ENCODE data around the gene POR.
"Not testable (repeated sequence)": the region's sequence is repeated elsewhere in the genome, so short reads cannot be mapped to it uniquely, and the experiment has no call there.

POR gene

DNA sequence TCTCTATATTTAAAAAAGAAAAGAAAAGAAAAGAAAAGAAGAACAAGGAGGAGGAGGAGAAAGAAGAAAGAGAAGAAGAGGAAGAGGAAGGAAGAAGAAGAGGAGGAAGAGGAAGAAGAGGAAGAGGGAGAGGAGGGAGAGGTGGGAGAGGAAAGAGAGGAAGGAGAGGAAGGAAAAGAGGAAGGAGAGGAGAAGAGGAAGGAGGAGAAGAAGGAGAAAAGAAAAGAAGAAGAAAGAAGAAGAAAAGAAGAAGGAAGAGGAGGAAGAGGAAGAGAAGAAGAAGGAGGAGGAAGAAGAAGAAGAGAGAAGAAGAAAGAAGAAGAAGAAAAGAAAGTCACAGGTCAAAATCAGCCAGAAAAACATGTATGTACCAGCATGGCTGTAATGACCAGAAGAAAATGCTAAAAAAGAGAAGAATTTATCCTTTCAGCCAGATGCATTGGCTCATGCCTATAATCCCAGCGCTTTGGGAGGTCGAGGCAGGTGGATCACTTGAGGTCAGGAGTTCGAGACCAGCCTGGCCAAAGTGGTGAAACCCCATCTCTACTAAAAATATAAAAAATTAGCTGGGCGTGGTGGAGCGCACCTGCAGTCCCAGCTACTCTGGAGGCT, 5.3 kb upstream of the POR start:
- H3K4me1 ChIP-seq (ENCODE audit: insufficient read depth, low read length, severe bottlenecking), result peaks cover 7% of the 10 kb centered on the region
- peaks cover 3% of the 10 kb centered on the region; the same call in 1 of the 2 replicates for H3K27me3 ChIP-seq (ENCODE audit: insufficient read depth, low read length)
- no peak overlapping the region for H3K4me3 ChIP-seq (ENCODE audit: low read depth, low read length, poor library complexity, severe bottlenecking)
- no peak overlapping the region for H3K27ac ChIP-seq (ENCODE audit: low read depth, low read length, poor library complexity, severe bottlenecking)
- no peaks in the 10 kb centered on the region for H3K9me3 ChIP-seq (ENCODE audit: low read length)
- H3K9ac ChIP-seq (ENCODE audit: low read length), result no peak overlapping the region
- H2AFZ ChIP-seq (ENCODE audit: low read length), result no peak overlapping the region
- TF ChIP-seq, protein P1, sequence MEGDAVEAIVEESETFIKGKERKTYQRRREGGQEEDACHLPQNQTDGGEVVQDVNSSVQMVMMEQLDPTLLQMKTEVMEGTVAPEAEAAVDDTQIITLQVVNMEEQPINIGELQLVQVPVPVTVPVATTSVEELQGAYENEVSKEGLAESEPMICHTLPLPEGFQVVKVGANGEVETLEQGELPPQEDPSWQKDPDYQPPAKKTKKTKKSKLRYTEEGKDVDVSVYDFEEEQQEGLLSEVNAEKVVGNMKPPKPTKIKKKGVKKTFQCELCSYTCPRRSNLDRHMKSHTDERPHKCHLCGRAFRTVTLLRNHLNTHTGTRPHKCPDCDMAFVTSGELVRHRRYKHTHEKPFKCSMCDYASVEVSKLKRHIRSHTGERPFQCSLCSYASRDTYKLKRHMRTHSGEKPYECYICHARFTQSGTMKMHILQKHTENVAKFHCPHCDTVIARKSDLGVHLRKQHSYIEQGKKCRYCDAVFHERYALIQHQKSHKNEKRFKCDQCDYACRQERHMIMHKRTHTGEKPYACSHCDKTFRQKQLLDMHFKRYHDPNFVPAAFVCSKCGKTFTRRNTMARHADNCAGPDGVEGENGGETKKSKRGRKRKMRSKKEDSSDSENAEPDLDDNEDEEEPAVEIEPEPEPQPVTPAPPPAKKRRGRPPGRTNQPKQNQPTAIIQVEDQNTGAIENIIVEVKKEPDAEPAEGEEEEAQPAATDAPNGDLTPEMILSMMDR (IDR thresholded peaks at IDR 0.05; ENCODE audit: low read length), result no peak
- TF ChIP-seq EZH2 (IDR thresholded peaks at IDR 0.05; ENCODE audit: borderline replicate concordance, low read length), result no peak
- no peaks in the 10 kb centered on the region for H3K36me3 ChIP-seq (ENCODE audit: insufficient read depth, low read length)
- no peaks in the 10 kb centered on the region for H4K20me1 ChIP-seq (ENCODE audit: insufficient read depth, low read length)
- no peaks in the 10 kb centered on the region for H3F3A ChIP-seq (ENCODE audit: insufficient read depth, low read length)
- no peaks in the 10 kb centered on the region for H3K79me2 ChIP-seq (ENCODE audit: insufficient read depth, low read length)
- no peaks in the 10 kb centered on the region for H3K9me2 ChIP-seq (ENCODE audit: low read depth, low read length)
- no peak overlapping the region for H3K4me2 ChIP-seq (ENCODE audit: low read length)

DNA sequence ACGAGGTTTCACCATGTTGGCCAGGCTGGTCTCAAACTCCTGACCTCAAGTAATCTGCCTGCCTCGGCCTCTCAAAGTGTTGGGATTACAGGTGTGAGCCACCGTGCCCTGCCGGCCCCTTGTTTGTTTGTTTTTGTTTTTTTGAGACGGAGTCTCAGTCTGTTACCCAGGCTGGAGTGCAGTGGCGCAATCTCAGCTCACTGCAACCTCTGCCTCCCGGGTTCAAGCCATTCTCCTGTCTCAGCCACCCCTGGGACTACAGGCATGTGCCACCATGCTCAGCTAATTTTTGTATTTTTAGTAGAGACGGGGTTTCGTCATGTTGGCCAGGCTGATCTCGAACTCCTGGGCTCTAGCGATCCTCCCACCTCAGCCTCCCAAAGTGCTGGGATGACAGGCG, 3.8 kb upstream of the POR start:
- not testable (repeated sequence) for H3K9me3 ChIP-seq (ENCODE audit: low read length); H3F3A ChIP-seq (ENCODE audit: insufficient read depth, low read length); H3K4me2 ChIP-seq (ENCODE audit: low read length); H3K9me2 ChIP-seq (ENCODE audit: low read depth, low read length); H3K4me3 ChIP-seq (ENCODE audit: low read depth, low read length, poor library complexity, severe bottlenecking); H3K79me2 ChIP-seq (ENCODE audit: insufficient read depth, low read length); H3K27me3 ChIP-seq (ENCODE audit: insufficient read depth, low read length); H3K36me3 ChIP-seq (ENCODE audit: insufficient read depth, low read length); H4K20me1 ChIP-seq (ENCODE audit: insufficient read depth, low read length); H3K9ac ChIP-seq (ENCODE audit: low read length); H2AFZ ChIP-seq (ENCODE audit: low read length); H3K27ac ChIP-seq (ENCODE audit: low read depth, low read length, poor library complexity, severe bottlenecking)
- H3K4me1 ChIP-seq (ENCODE audit: insufficient read depth, low read length, severe bottlenecking), result peaks cover 16% of the 10 kb centered on the region

DNA sequence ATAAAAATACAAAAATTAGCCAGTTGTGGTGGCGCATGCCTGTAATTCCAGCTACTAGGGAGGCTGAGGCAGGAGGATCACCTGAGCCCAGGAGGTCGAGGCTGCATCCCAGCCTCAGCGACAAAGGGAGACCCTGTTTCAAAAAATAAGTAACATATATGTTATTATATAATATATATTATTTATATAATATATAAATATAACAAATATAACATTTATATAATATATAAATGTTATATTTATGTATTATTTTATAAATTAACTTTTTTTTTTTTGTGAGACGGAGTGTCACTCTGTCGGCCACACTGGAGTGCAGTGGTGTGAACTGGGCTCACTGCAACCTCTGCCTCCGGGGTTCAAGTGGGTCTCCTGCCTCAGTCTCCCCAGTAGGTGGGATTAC, 1.5 kb upstream of the POR start:
- H3F3A ChIP-seq (ENCODE audit: insufficient read depth, low read length), result no peaks in the 10 kb centered on the region
- H4K20me1 ChIP-seq (ENCODE audit: insufficient read depth, low read length), result no peaks in the 10 kb centered on the region
- TF ChIP-seq EZH2 (IDR thresholded peaks at IDR 0.05; ENCODE audit: borderline replicate concordance, low read length), result no peak
- TF ChIP-seq, protein P1 (IDR thresholded peaks at IDR 0.05; ENCODE audit: low read length), result no peak
- no peaks in the 10 kb centered on the region for H3K9me2 ChIP-seq (ENCODE audit: low read depth, low read length)
- H3K27me3 ChIP-seq (ENCODE audit: insufficient read depth, low read length), result no peaks in the 10 kb centered on the region; the same call in 1 of the 2 replicates
- H3K9ac ChIP-seq (ENCODE audit: low read length), result no peak overlapping the region
- H3K79me2 ChIP-seq (ENCODE audit: insufficient read depth, low read length), result no peaks in the 10 kb centered on the region; the same call in 1 of the 2 replicates
- no peaks in the 10 kb centered on the region; the same call in 1 of the 2 replicates for H3K36me3 ChIP-seq (ENCODE audit: insufficient read depth, low read length)
- no peak overlapping the region for H3K4me3 ChIP-seq (ENCODE audit: low read depth, low read length, poor library complexity, severe bottlenecking)
- no peak overlapping the region for H2AFZ ChIP-seq (ENCODE audit: low read length)
- peaks cover 22% of the 10 kb centered on the region for H3K4me1 ChIP-seq (ENCODE audit: insufficient read depth, low read length, severe bottlenecking)
- H3K4me2 ChIP-seq (ENCODE audit: low read length), result no peak overlapping the region
- no peaks in the 10 kb centered on the region for H3K9me3 ChIP-seq (ENCODE audit: low read length)
- no peak overlapping the region for H3K27ac ChIP-seq (ENCODE audit: low read depth, low read length, poor library complexity, severe bottlenecking)

DNA sequence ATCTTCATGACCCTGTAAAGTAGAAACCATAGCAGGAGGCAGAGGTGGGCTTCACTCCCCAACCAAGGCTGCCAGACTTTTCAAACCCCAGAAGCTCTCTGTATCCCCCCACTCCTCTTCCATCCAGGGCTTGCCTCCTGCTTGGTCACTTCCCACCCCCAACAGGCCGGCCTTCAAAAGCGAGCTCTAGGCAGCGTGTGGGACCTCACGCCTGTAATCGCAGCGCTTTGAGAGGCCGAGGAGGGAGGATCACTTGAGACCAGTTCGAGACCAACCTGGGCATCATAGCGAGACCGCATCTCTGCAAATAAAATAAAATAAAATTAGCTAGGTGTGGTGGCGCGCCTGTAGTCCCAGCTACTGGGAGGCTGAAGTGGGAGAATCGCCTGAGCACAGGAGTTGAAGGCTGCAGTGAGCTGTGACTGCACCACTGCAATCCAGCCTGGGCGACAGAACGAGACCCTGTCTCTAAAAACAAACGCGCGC, 743 bp upstream of the POR start:
- H3K4me2 ChIP-seq (ENCODE audit: low read length), result peak overlapping the region; percentile 76
- H3K27ac ChIP-seq (ENCODE audit: low read depth, low read length, poor library complexity, severe bottlenecking), result peak overlapping the region; percentile 6
- TF ChIP-seq, protein P1 (IDR thresholded peaks at IDR 0.05; ENCODE audit: low read length), result no peak
- no peak for TF ChIP-seq EZH2 (IDR thresholded peaks at IDR 0.05; ENCODE audit: borderline replicate concordance, low read length)
- no peaks in the 10 kb centered on the region; the same call in 1 of the 2 replicates for H3K36me3 ChIP-seq (ENCODE audit: insufficient read depth, low read length)
- H2AFZ ChIP-seq (ENCODE audit: low read length), result no peak overlapping the region
- H4K20me1 ChIP-seq (ENCODE audit: insufficient read depth, low read length), result no peaks in the 10 kb centered on the region
- peak overlapping the region; percentile 78 for H3K4me3 ChIP-seq (ENCODE audit: low read depth, low read length, poor library complexity, severe bottlenecking)
- H3K27me3 ChIP-seq (ENCODE audit: insufficient read depth, low read length), result no peaks in the 10 kb centered on the region; the same call in 1 of the 2 replicates
- peaks cover 22% of the 10 kb centered on the region for H3K4me1 ChIP-seq (ENCODE audit: insufficient read depth, low read length, severe bottlenecking)
- H3K79me2 ChIP-seq (ENCODE audit: insufficient read depth, low read length), result no peaks in the 10 kb centered on the region; the same call in 1 of the 2 replicates
- H3K9me3 ChIP-seq (ENCODE audit: low read length), result no peaks in the 10 kb centered on the region
- H3F3A ChIP-seq (ENCODE audit: insufficient read depth, low read length), result no peaks in the 10 kb centered on the region
- H3K9ac ChIP-seq (ENCODE audit: low read length), result peak overlapping the region; percentile 70
- no peaks in the 10 kb centered on the region for H3K9me2 ChIP-seq (ENCODE audit: low read depth, low read length)

Data from OCI-LY1 (cell line).